Measurements from ENCODE around the gene ADAMTS10. TPM values are rescaled to one million over a fixed set of nuclear protein-coding genes. Genes with fewer than 3 reads are reported as not detected.

The ADAMTS10 gene
- total RNA-seq, 1 donor from 2014 or later, result 66.3 TPM

DNA sequence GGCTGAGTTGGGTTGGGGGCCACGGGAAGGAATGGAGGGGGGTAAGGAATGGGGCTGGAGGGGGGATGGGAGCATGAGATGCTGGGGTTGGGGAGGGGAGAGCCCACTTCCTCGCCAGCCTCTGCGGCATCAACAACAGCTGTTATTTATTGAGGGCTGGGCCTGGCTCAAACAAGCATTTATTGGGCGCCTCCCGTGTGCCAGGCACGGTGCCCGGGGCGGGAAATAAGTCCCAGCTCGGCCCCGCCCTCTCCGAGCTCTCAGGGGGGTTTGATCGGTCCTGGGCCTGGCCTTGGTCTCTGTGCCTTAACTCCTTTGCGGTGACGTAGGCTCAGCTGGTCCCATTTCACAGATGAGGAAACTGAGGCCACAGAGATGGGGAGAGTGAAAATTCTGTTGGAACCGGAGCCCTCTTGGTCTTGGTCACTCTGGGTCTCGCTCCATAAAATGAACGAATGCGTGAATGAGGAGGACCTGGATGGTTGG lies 919 bp upstream of the ADAMTS10 start:
- no peak for DNase-seq (ENCODE audit: extremely low spot score in 2 of 2)
- H3K9me3 ChIP-seq, result no peaks in the 10 kb centered on the region
- intact Hi-C loops (cut with DNase I), result no loop called here
- H3K27me3 ChIP-seq, result no peaks in the 10 kb centered on the region
- TF ChIP-seq POLR2AphosphoS5 (IDR thresholded peaks at IDR 0.05; ENCODE audit: insufficient read depth in 1 of 2, low read depth in 1 of 2), result no peak
- no peak for TF ChIP-seq POLR2A (IDR thresholded peaks at IDR 0.05)
- TF ChIP-seq CTCF (IDR thresholded peaks at IDR 0.05), result no peak
- no peaks in the 10 kb centered on the region for H3K36me3 ChIP-seq
- peak overlapping the region; percentile 84 for H3K27ac ChIP-seq
- peaks cover 42% of the 10 kb centered on the region for H3K4me1 ChIP-seq
- no peak overlapping the region for H3K4me3 ChIP-seq

DNA sequence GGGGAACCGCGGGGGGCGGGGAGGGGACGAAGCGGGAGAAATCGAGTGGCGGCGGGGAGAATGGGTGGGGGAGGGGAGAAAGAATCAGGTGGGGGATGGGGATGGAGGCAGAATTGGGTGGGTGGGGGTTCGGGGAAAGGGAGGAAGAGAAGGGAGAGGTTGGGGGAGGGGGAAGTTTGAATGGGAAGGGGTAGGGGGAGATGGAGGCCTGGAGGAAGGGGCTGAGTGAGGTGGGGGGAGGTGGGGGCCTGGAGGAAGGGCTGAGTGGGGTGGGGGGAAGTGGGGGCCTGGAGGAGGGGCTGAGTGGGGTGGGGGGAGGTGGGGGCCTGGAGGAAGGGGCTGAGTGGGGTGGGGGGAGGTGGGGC lies 403 bp upstream of the ADAMTS10 start:
- TF ChIP-seq POLR2AphosphoS5 (IDR thresholded peaks at IDR 0.05; ENCODE audit: insufficient read depth in 1 of 2, low read depth in 1 of 2) (no peak), POLR2A (IDR thresholded peaks at IDR 0.05) (no peak)
- Histone ChIP-seq H3K36me3 (no peaks in the 10 kb centered on the region), H3K27ac (peak overlapping the region; percentile 84), H3K4me1 (peaks cover 42% of the 10 kb centered on the region), H3K9me3 (no peaks in the 10 kb centered on the region), H3K27me3 (no peaks in the 10 kb centered on the region), H3K4me3 (peak overlapping the region; percentile 63 to 65)
- intact Hi-C loops (cut with DNase I), result no loop called here
- DNase-seq (ENCODE audit: extremely low spot score in 2 of 2), result no peak

DNA sequence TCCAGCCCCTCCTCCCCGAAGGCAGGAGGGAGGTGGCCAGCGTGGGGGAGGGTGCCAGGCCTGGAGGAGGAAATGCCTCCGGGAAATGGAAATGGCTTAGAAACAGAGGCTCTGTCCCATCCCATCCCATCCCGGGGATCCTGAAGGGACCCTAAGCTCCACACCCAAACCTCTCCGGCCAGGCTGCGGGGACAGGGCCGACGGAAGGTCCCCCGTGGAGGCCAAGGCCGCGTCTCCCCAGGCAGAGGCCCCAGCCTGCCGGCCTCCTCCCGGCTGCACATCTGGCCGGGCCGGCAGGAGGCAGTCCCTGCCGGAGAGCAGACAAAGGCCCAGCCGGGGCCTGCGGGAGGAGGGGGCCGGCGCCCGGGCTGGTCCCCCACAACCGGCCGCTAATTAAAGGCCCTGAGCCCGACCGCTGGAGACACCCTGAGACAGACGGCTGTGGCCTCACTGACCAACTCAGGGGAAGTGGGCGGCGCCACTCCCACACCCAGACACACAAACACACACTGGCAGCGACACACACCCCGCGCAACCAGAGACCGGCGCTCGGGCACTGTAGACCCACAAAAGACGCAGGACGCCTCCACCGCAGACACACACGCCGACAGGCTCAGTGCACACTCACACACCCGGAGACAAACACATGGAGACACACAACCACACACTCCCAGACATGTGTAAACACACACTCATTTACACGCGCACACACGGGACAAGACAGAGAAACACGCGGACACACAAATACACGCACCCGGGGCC lies 1.1 kb downstream of the ADAMTS10 start:
- H3K27ac ChIP-seq, result peak overlapping the region; percentile 84
- peaks cover 0 to 7% of the 10 kb centered on the region in 2 donors for H3K36me3 ChIP-seq
- intact Hi-C loops (cut with DNase I), result no loop called here
- peak overlapping the region; percentile 63 to 65 for H3K4me3 ChIP-seq
- H3K4me1 ChIP-seq, result peaks cover 42% of the 10 kb centered on the region
- no peaks in the 10 kb centered on the region for H3K27me3 ChIP-seq
- no peak for DNase-seq (ENCODE audit: extremely low spot score in 2 of 2)
- H3K9me3 ChIP-seq, result no peaks in the 10 kb centered on the region
- TF ChIP-seq CTCF (IDR thresholded peaks at IDR 0.05), result no peak
- TF ChIP-seq POLR2AphosphoS5 (IDR thresholded peaks at IDR 0.05; ENCODE audit: insufficient read depth in 1 of 2, low read depth in 1 of 2), result peak in 1 of 2 donors; percentile 60
- no peak for TF ChIP-seq POLR2A (IDR thresholded peaks at IDR 0.05)

- intact Hi-C loops (cut with DNase I), result no loop called here
- no peak for TF ChIP-seq POLR2A (IDR thresholded peaks at IDR 0.05)
- no peak for TF ChIP-seq POLR2AphosphoS5 (IDR thresholded peaks at IDR 0.05; ENCODE audit: insufficient read depth in 1 of 2, low read depth in 1 of 2)
- no peak for TF ChIP-seq CTCF (IDR thresholded peaks at IDR 0.05)
- Histone ChIP-seq H3K4me1 (peaks cover 42% of the 10 kb centered on the region), H3K9me3 (no peaks in the 10 kb centered on the region), H3K27me3 (no peaks in the 10 kb centered on the region), H3K4me3 (peak overlapping the region; percentile 63 to 65), H3K36me3 (peaks cover 0 to 8% of the 10 kb centered on the region in 2 donors), H3K27ac (peak overlapping the region; percentile 84)
- DNase-seq (ENCODE audit: extremely low spot score in 2 of 2), result no peak
Observed at GRCh38 chr19:8608941-8609278, 1.6 kb downstream of the ADAMTS10 start.

DNA sequence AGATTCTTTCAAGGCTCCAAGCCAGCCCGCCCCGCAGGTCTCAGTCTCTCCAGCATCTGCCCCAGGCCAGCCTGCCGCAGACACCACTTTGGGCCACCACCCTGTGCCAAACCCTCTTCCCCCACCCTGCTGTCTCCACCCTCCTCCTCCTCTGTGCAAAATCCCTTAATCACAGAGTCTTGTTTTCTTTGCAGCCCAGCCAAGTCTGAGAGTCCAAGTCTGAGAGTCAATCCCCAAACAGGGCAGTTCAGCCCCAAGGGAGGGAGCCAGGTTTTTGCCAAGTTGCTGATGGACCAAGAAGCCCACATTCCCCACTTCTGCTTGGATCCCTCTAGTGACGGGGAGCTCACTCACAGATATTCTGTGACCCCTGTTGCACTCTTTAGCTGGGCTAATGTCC lies 3.1 kb downstream of the ADAMTS10 start:
- intact Hi-C loops (cut with DNase I), result no loop called here
- peak overlapping the region; percentile 13 for H3K27ac ChIP-seq
- no peak for TF ChIP-seq POLR2A (IDR thresholded peaks at IDR 0.05)
- no peak for TF ChIP-seq CTCF (IDR thresholded peaks at IDR 0.05)
- TF ChIP-seq POLR2AphosphoS5 (IDR thresholded peaks at IDR 0.05; ENCODE audit: insufficient read depth in 1 of 2, low read depth in 1 of 2), result no peak
- H3K9me3 ChIP-seq, result no peaks in the 10 kb centered on the region
- no peak for DNase-seq (ENCODE audit: extremely low spot score in 2 of 2)
- H3K4me1 ChIP-seq, result peaks cover 42% of the 10 kb centered on the region
- peaks cover 0 to 11% of the 10 kb centered on the region in 2 donors for H3K36me3 ChIP-seq
- H3K4me3 ChIP-seq, result no peak overlapping the region
- H3K27me3 ChIP-seq, result no peaks in the 10 kb centered on the region

All from vagina (tissue), 2 donors.